Loucy (cell line): Measurements from ENCODE around the gene GHRHR.

Experiments used
- CTCF ChIP-seq: fragments of 200-600 bp; sonication (generic); conservative IDR thresholded peaks from 2 replicates; pipeline ENCODE4 v1.5.1; 2014; ENCODE audit warnings: mild to moderate bottlenecking, antibody characterized with exemption, low read length
- EZH2phosphoT487 ChIP-seq: fragments of 200-600 bp; IDR thresholded peaks from 2 replicates; pipeline ENCODE4 v1.6.1; 2018; ENCODE audit warnings: antibody characterized with exemption, mild to moderate bottlenecking, moderate library complexity, borderline replicate concordance

- TF ChIP-seq CTCF (no peak), EZH2phosphoT487 (no peak)
These were observed 23.4 kb downstream of the GHRHR start for GRCh38 chr7:30987178-30987577.
